Uterus (tissue), 2 donors: Measurements from ENCODE around the gene MTFR1L.

Experiments
- CTCF ChIP-seq, 4 experiments: fragments of 200-600 bp in 2 of 4; fragments of 450-650 bp in 2 of 4; sonication (generic) in 2 of 4; IDR thresholded peaks; one replicate each; pipeline ENCODE4 v1.5.1; 2016 to 2019; ENCODE audit warnings: antibody characterized with exemption in 4 of 4, mild to moderate bottlenecking in 2 of 4, moderate library complexity in 1 of 4
- POLR2A ChIP-seq, 2 donors: fragments of 450-650 bp; IDR thresholded peaks; one replicate each; pipeline ENCODE4 v1.6.1; 2016; ENCODE audit warnings: antibody characterized with exemption in 2 of 2, mild to moderate bottlenecking in 1 of 2, moderate library complexity in 1 of 2

GRCh38 chr1:25877155-25877554 is 57.4 kb downstream of the MTFR1L start:
- TF ChIP-seq CTCF (IDR thresholded peaks at IDR 0.05) (no peak), POLR2A (IDR thresholded peaks at IDR 0.05) (no peak)
